ENCODE data around the gene CALU. TPM values are rescaled to one million over a fixed set of nuclear protein-coding genes. Genes with fewer than 3 reads are reported as not detected.

CALU gene
- total RNA-seq, 1 experiment from 2014 or later = 169 TPM

DNA sequence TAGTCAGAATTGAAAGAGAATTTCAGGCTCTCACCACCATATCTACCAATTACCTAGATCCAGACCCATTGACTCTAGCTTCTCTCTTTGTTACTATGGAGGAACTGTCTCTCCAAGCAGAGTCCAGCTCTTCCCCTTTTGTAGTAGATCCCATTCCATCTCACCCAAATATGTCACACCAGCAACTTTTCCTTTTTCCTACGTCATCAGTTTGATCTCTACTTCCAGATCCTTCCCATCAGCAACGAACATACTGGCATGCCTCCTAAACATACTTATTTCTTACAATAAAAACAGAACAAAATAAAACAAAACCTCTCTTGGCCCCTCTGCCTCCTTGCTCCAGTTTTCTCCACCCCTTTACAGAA lies 5.9 kb upstream of the CALU start:
- H3K79me2 ChIP-seq (ENCODE audit: low read length) = no peaks in the 10 kb centered on the region
- no TSS peak for BruUV-seq (replicated peaks)
- H3K9me3 ChIP-seq (ENCODE audit: low read length) = no peaks in the 10 kb centered on the region
- no peaks in the 10 kb centered on the region for H3K36me3 ChIP-seq (ENCODE audit: low read depth, low read length)
- DNase-seq (no peak), ATAC-seq (no peak)
- no peaks in the 10 kb centered on the region for H3K27me3 ChIP-seq (ENCODE audit: low read length)
- no peaks in the 10 kb centered on the region for H3F3A ChIP-seq (ENCODE audit: low read length, unreplicated experiment)
- peaks cover 11% of the 10 kb centered on the region for H3K4me1 ChIP-seq (ENCODE audit: insufficient read depth, low read length)
- intact Hi-C loops (cut with micrococcal nuclease) = no loop called here
- H3K27ac ChIP-seq (ENCODE audit: low read length) = no peak overlapping the region
- TF ChIP-seq EZH2 (IDR thresholded peaks at IDR 0.05; ENCODE audit: low read length, unreplicated experiment) (no peak), EZH2phosphoT487 (IDR thresholded peaks at IDR 0.05; ENCODE audit: borderline replicate concordance, low read length) (no peak), CTCF (conservative IDR thresholded peaks at IDR 0.05; ENCODE audit: low read depth, low read length) (no peak)
- no peak overlapping the region for H3K4me3 ChIP-seq (ENCODE audit: low read length)
- POLR2A ChIA-PET (ENCODE audit: unreplicated experiment) = no interaction called here
- no peaks in the 10 kb centered on the region for H3K9me2 ChIP-seq (replicated peaks; ENCODE audit: low read length)
- CTCF ChIA-PET = interaction anchor here (0.5 kb wide), 1 partner anchor 72 kb away, joined by 8 read pairs; no protein-coding TSS in a partner anchor
- H4K20me1 ChIP-seq (ENCODE audit: low read length) = no peaks in the 10 kb centered on the region
- H2AFZ ChIP-seq (ENCODE audit: low read length) = no peak overlapping the region
- no peak overlapping the region for H3K4me2 ChIP-seq (ENCODE audit: low read length)
- no peak overlapping the region for H3K9ac ChIP-seq (ENCODE audit: low read length)

DNA sequence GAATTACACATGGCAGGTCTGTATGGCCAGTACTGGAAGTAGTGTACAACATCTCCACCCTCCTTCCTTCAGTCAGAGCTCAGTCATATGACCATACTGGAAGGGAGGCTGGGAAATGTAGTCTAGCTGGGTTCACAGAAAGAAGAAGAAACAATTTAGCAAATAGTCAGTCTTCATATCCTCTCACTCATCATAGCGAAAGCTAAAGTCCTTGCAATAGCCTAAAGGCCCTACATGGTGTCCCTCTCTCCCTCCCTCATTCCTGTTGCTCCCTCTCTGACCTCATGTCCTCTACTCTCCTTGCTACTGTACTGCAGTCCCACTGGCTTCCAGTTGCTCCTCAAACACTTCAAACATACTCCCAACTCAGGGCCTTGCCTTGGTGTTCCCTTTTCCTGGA lies 4.3 kb upstream of the CALU start:
- H2AFZ ChIP-seq (ENCODE audit: low read length) = no peak overlapping the region
- H3K9me2 ChIP-seq (replicated peaks; ENCODE audit: low read length) = no peaks in the 10 kb centered on the region
- intact Hi-C loops (cut with micrococcal nuclease) = no loop called here
- H3K79me2 ChIP-seq (ENCODE audit: low read length) = peaks cover 8% of the 10 kb centered on the region
- no peaks in the 10 kb centered on the region for H3F3A ChIP-seq (ENCODE audit: low read length, unreplicated experiment)
- BruUV-seq (replicated peaks) = no TSS peak
- H4K20me1 ChIP-seq (ENCODE audit: low read length) = peaks cover 1% of the 10 kb centered on the region
- no peaks in the 10 kb centered on the region for H3K27me3 ChIP-seq (ENCODE audit: low read length)
- ChIA-PET POLR2A (ENCODE audit: unreplicated experiment) (no interaction called here), CTCF (no interaction called here)
- DNase-seq (no peak), ATAC-seq (no peak)
- H3K9me3 ChIP-seq (ENCODE audit: low read length) = no peaks in the 10 kb centered on the region
- no peaks in the 10 kb centered on the region for H3K36me3 ChIP-seq (ENCODE audit: low read depth, low read length)
- no peak overlapping the region for H3K4me3 ChIP-seq (ENCODE audit: low read length)
- H3K4me1 ChIP-seq (ENCODE audit: insufficient read depth, low read length) = peaks cover 17% of the 10 kb centered on the region
- H3K9ac ChIP-seq (ENCODE audit: low read length) = no peak overlapping the region
- TF ChIP-seq CTCF (conservative IDR thresholded peaks at IDR 0.05; ENCODE audit: low read depth, low read length) (no peak), EZH2phosphoT487 (IDR thresholded peaks at IDR 0.05; ENCODE audit: borderline replicate concordance, low read length) (no peak), EZH2 (IDR thresholded peaks at IDR 0.05; ENCODE audit: low read length, unreplicated experiment) (no peak)
- H3K27ac ChIP-seq (ENCODE audit: low read length) = no peak overlapping the region
- no peak overlapping the region for H3K4me2 ChIP-seq (ENCODE audit: low read length)

DNA sequence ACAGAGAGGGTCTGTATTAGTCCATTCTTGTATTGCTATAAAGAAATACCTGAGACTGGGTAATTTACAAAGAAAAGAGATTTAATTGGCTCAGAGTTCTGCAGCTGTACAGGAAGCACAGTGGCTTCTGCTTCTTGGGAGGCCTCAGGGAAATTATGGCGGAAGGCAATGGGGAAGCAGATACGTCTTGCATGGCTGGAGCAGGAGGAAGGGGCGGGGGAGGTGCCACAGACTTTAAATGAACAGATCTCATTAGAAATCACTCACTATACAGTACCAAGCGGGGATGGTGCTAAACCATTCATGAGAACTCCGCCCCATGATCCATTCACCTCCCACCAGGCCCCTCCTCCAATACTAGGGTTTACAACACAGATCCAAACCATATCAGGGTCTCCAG lies 3.7 kb upstream of the CALU start:
- H3K79me2 ChIP-seq (ENCODE audit: low read length) = peaks cover 13% of the 10 kb centered on the region
- H3K4me2 ChIP-seq (ENCODE audit: low read length) = no peak overlapping the region
- no peaks in the 10 kb centered on the region for H3K9me3 ChIP-seq (ENCODE audit: low read length)
- BruUV-seq (replicated peaks) = no TSS peak
- TF ChIP-seq EZH2phosphoT487 (IDR thresholded peaks at IDR 0.05; ENCODE audit: borderline replicate concordance, low read length) = no peak
- no peak for TF ChIP-seq EZH2 (IDR thresholded peaks at IDR 0.05; ENCODE audit: low read length, unreplicated experiment)
- TF ChIP-seq CTCF (conservative IDR thresholded peaks at IDR 0.05; ENCODE audit: low read depth, low read length) = no peak
- ATAC-seq (no peak), DNase-seq (no peak)
- H2AFZ ChIP-seq (ENCODE audit: low read length) = no peak overlapping the region
- H3F3A ChIP-seq (ENCODE audit: low read length, unreplicated experiment) = no peaks in the 10 kb centered on the region
- no peak overlapping the region for H3K27ac ChIP-seq (ENCODE audit: low read length)
- ChIA-PET POLR2A (ENCODE audit: unreplicated experiment) (no interaction called here), CTCF (no interaction called here)
- H3K27me3 ChIP-seq (ENCODE audit: low read length) = no peaks in the 10 kb centered on the region
- H3K36me3 ChIP-seq (ENCODE audit: low read depth, low read length) = no peaks in the 10 kb centered on the region
- no peak overlapping the region for H3K4me3 ChIP-seq (ENCODE audit: low read length)
- H3K9me2 ChIP-seq (replicated peaks; ENCODE audit: low read length) = no peaks in the 10 kb centered on the region
- H3K4me1 ChIP-seq (ENCODE audit: insufficient read depth, low read length) = peaks cover 20% of the 10 kb centered on the region
- peaks cover 7% of the 10 kb centered on the region for H4K20me1 ChIP-seq (ENCODE audit: low read length)
- intact Hi-C loops (cut with micrococcal nuclease) = no loop called here
- H3K9ac ChIP-seq (ENCODE audit: low read length) = no peak overlapping the region

All from PC-3 (cell line).